ENCODE measurements around the gene SGCA.

SGCA gene

DNA sequence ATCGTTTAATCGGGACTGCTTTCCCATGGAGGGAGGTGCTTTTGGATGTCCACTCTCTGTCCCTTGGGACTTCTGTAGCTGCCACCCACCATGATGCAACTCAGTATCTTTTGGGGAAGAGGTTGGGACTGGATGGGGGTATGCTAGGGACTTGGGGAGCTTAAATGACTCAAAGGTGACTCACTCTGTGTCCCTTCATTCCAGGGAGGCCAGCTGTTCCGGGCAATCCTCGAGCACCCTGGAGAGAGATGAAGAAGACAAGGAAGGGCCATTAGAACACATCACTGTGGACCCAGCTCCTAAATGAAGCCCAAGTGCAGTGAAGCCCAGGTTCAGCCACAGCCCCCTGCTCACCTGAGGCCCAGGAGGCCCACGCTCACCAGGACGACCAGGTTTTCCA is 31.0 kb downstream of the SGCA start:
- DNase-seq = no peak

DNA sequence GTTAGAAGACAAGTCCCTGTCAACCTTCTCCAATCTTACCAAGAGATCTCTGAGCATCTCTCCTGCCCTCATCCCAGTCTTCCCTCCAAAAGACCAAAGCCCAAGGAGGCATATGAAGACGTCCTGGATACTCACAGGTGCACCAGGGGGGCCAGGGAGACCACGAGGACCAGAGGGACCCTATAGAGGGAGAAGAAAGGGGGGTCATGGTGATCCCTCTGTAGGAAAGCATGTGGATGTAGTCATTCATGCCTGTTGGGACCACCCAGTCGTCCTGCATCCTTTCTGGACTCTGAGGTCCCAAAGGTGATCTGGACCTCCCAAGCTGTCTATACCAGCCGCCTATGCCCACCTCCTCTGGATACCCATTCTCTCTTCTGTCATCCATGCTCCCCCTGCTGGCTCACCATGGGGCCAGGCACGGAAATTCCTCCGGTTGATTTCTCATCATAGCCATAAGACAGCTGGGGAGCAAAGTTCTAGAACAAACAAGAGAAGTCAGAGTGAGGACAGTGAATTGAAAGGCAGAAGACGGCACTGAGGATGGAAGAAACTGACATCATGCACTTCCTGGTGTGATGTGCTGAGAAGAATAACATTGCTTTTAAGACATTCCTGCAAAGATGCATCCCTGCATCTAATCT is 32.3 kb downstream of the SGCA start:
- peak; percentile 4 for DNase-seq

DNA sequence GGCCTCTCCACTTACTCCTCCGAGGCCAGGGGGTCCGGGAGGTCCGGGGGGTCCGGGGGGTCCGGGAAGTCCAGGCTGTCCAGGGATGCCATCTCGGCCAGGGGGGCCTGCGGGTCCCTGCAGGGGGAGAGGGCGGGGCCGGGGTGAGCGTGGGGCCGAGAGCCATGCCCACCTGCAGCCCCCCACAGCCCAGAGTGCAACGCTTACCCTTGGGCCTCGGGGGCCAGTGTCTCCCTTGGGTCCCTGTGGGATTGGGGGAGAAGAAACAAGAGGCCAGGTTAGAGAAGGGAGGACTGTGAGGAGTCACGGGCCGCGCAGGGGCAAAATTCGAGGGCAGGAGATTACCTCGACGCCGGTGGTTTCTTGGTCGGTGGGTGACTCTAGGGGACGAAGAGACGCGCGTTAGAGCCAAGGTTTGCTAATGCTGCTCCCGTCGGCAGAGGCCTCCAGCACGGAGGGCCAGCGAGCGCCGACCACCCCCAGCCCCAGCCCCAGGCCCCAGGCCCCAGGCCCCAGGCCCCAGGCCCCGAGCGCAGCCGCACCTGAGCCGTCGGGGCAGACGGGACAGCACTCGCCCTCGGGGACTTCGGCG is 33.5 kb downstream of the SGCA start:
- DNase-seq = no peak

DNA sequence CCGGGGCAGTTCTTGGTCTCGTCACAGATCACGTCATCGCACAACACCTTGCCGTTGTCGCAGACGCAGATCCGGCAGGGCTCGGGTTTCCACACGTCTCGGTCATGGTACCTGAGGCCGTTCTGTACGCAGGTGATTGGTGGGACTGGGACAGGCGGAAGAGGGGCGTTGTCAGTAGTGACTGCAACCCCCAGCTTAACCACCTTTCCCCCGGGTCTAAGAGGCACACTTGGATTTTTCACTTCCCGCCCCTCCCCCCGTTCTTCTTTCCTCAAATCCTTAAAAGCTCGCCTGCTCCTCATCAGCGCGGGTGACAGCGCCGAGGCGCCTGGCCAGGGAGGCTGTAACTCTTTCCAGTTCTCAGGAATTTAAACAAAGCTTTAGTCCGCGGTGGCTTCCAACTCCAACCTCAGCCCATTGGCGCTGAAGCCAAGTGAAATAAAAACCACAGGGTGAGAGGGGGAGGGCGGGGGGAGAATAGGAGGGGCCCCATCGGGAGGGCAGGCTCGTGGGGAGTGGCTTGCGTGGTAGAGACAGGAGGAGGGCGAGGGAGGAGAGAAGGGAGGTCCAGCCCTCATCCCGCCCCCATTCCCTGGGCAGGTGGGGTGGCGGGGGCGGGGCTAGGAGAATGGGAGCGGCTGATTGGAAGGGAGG is 34.1 kb downstream of the SGCA start:
- DNase-seq = peak; percentile 55

DNA sequence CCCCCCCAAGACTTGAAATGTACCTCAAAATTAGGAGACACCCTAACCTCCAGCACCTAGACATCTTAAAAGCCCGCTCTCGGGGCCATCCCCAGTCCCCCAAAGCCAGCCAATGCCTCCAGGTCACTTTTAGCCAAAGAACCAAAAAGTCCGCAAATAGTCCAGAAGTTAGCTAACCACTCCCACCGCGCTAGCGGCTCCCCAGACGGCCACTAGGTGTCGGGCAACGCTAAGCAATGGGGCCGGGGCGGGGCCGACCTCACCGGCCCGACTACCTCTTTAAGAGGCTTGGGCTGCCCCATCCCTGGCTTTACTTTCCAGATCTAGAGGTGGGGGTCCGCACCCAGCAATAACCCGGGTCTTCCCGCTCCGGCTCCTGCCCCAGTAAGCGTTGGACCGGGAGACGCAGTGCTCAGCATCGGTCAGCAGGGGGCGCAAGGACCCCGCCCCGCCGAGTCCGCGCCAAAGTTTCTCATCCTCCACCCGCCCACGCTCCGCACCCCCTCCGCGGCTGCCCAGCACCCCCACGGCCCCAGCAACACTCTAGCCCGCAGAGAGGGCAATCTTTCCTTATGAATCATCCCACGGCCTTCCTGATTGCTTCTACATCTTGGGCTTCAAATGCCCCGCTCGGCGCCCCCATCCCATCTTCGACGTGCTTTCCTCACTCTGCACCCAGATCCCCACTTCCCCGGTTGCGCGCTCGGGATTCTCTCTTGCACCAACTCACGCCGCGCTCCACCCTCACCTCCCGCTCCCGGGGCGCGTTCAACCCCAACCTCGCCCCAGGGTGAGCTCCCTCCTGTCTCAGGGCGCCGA is 34.9 kb downstream of the SGCA start:
- DNase-seq = peak; percentile 43

DNA sequence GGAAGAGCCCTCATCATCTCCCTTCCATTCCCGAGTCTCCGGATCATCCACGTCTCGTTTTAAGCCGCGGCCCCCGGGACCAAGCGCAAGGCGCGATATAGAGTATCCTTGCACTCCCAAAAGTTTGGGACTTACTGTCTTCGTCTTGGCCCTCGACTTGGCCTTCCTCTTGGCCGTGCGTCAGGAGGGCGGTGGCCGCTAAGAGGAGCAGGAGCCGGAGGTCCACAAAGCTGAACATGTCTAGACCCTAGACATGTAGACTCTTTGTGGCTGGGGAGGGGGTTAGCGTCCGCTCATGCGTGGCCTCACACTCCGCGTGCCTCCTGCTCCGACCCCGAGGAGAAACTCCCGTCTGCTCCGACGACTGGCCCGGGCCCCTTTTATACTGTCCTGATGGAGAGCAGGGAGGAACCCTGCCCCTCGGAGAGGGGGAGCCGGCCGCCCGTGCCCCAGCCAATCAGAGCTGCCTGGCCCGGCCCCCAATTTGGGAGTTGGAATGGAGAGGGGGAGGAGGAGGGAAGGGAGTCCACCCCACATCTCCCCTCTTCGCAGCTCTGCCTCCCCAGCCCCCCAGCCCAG is 35.6 kb downstream of the SGCA start, which contains the start of gene COL1A1:
TSS of gene COL1A1 (minus strand) at position 356 of the 579 bp plus-strand sequence. CDS start at position 238, 118 bp downstream.
- no peak for DNase-seq

DNA sequence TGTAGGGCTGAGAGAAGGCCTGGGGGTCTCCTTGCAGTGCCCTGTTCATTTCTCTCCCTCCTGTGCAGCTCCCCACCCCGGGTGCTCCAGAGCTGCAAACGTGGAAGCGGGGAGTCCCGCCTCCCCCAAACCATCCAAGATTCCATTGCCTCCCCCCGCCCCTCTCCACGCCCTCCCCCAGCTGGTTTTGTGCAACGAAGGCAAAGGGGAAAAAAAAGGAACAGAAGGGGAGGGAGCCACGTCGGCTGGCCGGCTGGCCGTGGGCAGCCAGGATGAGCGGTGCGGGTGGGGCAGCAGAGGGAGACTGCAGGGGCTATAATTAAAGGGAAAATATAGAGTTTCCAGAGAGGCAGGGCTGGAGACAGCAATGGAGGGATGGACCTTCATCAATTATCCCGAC is 37.3 kb downstream of the SGCA start:
- no peak for DNase-seq

DNA sequence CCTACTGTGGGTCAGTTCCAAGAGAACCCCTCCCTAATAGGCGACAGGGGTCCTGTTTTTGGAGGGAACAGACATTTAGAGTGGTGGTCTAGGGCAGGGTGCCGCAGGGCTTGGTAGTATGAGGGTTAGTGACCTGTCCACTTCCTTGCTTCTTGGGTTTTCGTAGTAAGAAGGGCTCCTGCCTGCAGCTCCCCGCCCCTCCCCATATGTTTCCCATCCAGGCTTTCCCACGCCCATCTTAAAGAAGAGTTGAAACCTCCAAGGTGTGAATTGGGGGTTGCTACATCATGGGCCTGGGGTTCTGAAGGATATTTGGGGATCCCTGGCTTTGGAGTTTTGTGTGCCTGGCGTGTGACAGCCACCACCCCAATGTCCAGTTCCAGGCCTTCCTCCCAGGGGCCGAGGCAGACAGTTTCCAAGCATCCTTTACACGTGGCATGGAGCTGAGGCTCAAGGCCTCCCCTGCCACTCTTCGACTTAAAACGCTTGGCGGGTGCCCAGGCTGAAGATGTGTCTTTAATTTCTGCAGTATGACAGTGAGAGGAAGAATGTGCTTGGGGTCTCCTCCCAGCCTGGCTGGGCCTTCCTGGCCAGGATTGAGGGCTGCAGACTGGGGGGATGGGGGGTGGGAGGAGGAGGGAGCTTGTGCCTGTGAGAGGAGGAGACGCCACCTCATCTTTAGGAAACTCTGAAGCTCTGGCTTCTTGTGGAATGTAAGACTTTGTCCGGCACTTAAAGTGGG is 38.0 kb downstream of the SGCA start:
- no peak for DNase-seq

DNA sequence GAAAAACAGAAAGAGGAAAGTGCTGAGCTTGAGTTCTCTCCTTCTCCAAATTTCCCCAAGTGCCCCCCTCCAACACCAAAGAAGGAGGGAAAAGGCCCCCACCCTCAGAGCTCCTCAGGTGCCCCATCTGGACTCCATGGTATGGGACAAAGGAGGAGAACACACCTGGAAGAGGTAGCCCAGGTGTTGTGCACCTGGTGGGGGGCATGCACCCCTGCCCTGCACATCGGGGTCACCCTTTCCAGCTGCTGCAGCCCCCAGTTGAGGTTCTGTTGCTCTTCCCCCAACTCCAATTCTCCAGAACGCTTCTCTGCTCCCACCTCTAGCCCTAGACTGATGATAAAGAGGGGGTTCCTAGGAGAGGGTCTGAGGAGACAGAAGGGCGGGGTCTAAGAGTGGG is 38.6 kb downstream of the SGCA start:
- DNase-seq = no peak

DNA sequence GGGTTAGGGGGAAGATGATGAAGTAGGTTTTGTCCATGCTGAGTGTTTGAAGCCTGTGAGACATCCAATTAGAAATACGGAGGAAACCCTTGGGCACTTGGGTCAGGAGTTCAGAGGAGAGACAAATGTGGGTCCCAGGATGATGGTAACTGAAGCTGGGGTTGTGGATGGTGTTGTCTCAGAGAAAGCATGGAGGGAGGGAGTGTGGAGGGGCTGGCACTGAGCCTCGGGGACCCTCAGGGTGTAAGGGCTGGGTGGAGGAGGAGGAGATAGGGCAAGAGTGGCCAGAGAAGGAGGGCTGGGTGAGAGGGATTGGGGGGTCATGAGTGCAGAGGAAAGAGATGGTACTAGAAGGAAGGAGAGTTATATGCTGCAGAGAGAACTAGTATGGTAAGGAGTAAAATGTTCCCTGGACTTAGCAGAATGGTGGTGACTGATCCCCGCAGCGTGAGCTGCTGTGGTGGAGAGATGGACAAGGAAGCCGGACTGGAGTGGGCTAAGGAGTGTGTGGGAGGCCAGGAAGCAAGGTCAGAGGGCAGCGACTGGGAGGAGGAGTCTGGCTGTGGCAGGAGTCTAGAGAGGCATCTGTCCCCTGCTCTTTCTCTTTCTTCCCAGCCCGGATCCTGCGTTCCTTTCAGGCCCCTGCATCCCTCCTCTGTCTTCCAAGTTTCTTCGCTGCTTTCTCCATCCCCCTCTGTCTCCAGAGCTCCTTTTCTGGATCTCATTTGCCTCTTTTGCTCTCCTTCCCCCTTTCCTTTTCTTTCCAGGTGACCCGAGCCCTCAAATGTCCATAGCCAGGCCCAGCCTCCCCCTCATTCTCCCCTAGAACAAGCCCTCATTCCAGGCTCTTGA is 39.5 kb downstream of the SGCA start:
- no peak for DNase-seq

DNA sequence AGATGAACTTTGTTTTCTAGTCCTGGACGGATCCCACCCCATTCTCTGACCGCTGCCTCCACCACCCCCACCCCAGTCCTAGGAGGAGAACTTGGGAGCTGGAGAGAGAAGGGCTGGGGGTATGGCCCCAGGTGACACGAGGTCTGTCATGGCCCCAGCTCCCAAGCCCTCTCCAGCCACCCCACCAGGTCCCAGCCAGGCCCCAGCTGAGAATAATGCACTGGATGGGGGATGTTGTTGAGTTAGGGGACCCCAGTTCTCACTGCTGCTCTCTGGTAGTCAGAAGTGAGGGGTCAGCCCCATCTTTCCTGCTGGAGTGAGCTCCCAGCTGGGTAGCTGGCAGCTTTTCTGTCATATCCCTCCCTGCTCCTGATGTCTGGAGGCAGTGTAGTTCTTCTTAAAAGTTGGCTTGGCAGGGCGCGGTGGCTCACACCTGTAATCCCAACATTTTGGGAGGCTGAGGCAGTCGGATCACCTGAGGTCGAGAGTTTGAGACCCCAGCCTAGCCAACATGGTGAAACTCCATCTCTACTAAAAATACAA is 40.2 kb downstream of the SGCA start:
- DNase-seq = no peak

DNA sequence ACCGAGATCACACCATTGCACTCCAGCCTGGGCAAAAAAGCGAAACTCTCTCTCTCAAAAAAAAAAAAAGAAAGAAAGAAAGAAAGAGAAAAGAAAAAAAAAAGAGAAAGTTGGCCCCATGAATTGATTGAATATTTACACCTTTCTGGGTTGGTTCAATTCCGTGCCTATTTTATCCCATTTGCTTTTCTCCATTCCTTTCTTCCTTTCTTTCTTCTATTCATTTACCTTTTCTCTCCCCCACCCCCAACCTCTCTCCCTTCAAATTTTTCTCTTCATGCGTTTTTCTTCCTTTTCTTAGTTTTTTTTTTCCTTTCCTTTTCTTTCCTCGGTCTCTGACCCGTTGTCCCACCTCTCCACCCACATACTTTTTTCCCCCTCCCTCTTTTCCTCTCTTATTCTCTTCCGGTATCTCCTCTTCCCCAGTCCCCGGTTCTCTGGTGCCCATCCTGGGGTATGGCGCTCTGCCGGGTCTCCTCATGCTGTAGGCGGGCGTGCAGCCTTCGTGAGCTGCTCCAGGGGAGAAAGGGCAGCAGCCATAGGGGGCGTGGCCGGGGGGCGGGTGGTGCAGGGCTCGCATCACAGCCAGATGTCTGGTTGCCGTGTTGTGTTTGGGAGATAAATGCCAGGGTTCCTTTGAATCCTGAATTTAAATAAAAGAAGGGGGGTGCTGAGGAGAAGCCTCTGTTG is 40.9 kb downstream of the SGCA start:
- no peak for DNase-seq

DNA sequence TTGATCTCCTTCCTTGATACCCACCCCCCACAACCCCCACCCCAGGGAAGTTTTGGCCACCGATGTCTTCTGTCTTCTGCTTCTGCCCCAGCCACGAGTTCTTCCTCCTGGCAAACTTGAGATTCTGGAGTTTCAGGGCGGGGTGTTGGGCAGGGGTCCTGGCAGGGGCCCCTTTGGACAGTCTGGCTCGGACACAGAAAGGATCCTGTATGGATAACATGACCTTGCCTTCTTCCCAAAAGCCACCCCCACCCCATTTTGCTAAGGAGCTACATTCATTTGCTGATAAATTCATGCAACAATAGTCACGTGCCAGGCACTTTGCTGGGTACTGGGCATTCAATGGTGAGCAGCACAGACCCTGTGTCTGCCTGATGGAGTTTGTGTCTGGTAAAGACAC is 41.5 kb downstream of the SGCA start:
- DNase-seq = no peak

DNA sequence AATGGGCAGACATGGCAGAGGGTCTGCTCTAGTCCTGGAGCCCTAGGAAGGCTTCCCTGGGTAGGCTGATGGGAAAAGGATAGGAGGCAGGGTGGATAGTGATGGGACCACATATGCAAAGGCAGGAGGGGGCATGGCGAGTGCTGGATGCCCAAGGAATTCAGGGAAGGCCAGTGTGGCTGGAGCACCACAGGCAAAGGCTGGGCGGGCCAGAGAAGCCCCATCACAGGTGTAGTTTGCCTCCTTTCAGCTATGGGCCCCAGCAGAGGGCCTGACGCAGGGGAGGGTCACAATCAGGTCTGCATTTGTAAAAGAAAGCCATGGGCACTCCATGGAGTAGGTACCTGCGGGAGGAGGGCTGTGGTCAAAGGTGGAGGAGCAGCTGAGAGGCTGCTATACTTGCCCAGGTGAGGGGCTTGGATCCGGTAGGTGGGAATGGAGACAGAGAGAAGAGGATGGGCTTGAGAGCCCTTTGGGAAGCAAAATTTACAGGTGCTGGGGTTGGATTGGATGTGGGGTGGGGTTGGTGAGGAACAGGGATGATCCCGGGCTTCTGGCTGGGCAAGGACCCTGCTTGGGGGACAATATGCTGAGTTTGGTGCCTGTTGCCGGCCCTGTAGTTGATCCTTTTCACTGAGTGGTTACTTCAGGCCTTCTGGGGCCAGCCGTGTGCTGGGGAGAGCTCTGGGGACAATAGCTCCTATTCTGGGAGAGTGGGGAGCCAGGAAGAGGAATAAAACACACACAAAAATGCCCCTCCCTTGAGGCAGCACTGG is 42.2 kb downstream of the SGCA start:
- DNase-seq = no peak

DNA sequence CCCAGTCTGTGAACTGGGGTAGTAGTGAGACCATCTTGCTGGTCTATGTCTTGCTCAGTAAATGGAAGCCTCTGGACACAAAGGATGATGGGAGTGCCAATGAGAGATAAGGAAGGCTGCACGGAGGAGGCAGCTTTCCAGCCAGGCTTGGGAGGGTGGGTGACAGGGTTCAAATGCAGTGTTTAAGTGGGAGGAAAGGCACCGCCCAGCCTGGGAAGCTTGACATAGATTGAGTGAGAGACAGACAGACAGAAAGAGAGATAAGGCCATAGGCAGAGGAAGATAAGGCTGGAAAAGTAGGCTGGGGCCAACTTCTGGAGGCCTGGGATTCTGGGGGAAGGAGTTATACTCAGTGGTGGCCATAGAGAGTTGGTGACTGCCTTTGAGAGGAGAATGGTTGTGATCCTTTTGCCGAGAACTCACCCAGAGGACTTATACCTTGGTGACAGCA is 42.8 kb downstream of the SGCA start:
- no peak for DNase-seq

DNA sequence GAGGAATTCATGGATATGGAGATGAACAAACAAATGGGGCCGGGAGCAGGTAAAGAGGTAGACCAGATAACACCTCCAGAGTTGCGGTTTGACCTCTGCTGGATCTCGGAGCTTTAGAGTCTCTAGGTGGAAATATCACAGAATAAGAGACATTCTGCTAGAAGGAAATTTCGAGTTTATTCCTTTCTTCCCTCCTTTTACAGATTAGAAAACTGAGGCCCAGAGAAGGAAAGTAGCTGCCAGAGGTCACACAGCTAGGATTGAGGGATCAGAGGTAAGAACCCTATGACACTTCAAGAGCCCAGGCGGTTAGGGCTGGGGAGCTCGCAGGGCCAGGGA is 43.3 kb downstream of the SGCA start:
- DNase-seq = no peak

DNA sequence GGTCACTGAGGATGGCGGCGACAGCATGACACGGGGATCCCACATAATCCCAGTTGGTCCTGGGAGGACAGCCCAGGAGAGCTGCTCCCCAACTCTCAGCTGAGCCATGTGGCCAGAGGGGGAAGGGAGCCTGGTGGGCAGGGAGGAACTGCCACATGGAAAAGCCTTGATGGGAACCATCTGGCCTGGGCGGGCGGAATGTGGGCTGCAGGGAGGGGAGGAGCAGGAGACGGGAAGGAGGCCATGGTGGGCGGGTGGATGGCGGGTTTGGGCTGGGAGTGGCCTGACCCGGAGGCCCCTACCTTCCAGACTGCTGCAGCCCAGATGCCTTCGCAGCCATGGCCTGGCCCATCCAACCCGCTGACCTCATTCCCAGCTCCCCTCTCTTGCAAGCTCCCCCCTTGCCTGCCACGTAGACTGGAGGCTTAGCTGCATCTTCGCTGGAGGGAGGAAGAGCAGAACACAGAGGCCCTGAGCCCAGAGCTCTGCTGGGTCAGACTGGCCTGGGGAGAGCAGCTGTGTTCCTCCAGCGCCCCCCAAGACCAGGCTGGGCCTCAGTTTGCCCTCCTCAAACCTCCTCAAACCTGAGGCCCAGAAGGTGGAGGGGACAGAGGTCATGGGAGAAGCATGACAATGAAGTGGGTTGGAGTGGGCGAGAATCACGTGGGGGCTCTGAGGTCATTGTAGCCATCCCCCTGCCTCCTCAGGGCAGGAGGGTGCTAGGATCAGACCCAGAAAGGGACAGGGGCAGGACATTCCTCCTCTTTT is 43.9 kb downstream of the SGCA start:
- no peak for DNase-seq

DNA sequence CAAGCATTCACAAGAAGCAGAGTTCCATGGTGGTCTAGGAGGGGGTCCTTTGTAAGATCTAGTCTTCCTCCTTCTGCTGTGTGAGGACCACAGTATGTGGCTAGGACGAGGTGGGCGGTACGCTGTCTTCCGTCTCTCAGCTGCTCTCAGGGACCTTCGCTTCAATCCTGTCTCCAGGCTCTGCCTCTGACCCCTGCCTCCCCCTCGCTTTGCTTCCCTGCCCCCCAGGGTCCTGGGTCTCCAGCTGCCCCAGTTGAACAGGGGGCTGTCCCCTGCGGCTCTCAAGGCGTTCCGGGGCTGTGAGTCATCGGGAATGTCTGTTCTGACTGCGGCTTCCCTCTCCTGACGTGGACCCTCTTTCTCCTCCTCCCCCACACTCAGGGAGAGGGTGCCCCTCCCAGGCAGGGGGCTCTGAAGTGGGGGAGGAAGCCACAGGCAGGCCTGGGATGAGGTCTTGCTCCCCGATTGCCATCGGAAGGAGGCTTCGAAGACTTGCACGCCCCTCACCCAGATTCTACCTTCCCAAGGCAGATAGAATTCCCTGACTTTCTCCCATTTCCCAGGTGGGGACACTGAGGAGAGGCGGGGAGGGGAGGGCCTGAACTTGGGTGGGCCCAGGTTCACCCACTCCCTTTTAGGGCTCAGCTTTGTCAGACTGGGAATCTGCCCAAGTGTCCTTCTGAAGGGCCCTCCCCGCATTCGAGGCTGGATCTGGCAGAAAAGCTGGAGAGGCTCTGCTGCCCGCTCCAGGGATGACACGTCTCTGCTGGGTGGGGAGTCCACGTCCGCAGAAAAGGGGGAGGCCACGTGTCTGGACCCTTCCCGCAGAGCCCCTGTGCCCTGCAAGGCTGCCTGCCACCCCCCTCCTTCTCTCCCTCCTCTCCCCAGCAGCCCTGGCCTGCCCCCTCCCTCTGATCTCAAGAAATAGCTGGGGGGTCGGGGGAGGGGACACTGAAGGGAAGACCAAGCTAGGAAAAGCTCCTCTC is 44.7 kb downstream of the SGCA start:
- DNase-seq = no peak
